Measurements from ENCODE around the gene TEX12.
A peak's percentile ranks its signal among the peaks of the same experiment; 100 is the strongest.

The TEX12 gene

DNA sequence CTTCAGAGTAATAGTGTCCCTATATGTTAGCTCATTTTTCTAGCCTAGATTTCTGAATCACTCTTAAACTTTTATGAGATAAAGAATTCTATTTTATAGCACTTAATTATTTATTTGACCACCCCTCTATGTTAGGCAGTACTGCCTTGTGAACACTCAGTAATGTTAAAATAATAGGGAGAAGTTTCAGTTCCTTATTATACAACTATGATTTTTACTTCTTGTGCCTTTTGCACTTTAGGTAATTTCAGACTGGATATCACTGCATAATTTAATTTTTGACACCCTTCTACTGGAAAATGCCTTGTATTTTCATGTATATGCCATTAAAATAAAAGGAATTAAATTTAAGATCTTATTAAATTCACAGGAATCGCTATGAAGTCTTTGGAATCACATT is 11.3 kb downstream of the TEX12 start:
- Histone ChIP-seq H3K27me3 (ENCODE audit: low read depth, low read length) (peaks cover 46% of the 10 kb centered on the region), H3K4me3 (ENCODE audit: low read length) (no peak overlapping the region), H3K36me3 (replicated peaks; ENCODE audit: low read depth, low read length) (no peaks in the 10 kb centered on the region), H3K27ac (ENCODE audit: low read length) (no peak overlapping the region), H3K4me2 (ENCODE audit: low read length) (no peak overlapping the region), H3K79me2 (ENCODE audit: low read length) (no peaks in the 10 kb centered on the region), H3K9me3 (ENCODE audit: insufficient read depth, low read length) (no peaks in the 10 kb centered on the region), H4K20me1 (ENCODE audit: insufficient read depth, low read length) (no peaks in the 10 kb centered on the region), H2AFZ (ENCODE audit: low read depth, low read length) (no peak overlapping the region), H3K4me1 (ENCODE audit: low read length) (peaks cover 32% of the 10 kb centered on the region), H3K9ac (ENCODE audit: low read length) (no peak overlapping the region)
- TF ChIP-seq EZH2phosphoT487 (IDR thresholded peaks at IDR 0.05; ENCODE audit: low read depth): no peak
- TF ChIP-seq, protein P1, sequence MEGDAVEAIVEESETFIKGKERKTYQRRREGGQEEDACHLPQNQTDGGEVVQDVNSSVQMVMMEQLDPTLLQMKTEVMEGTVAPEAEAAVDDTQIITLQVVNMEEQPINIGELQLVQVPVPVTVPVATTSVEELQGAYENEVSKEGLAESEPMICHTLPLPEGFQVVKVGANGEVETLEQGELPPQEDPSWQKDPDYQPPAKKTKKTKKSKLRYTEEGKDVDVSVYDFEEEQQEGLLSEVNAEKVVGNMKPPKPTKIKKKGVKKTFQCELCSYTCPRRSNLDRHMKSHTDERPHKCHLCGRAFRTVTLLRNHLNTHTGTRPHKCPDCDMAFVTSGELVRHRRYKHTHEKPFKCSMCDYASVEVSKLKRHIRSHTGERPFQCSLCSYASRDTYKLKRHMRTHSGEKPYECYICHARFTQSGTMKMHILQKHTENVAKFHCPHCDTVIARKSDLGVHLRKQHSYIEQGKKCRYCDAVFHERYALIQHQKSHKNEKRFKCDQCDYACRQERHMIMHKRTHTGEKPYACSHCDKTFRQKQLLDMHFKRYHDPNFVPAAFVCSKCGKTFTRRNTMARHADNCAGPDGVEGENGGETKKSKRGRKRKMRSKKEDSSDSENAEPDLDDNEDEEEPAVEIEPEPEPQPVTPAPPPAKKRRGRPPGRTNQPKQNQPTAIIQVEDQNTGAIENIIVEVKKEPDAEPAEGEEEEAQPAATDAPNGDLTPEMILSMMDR (IDR thresholded peaks at IDR 0.05; ENCODE audit: low read depth, low read length): no peak

DNA sequence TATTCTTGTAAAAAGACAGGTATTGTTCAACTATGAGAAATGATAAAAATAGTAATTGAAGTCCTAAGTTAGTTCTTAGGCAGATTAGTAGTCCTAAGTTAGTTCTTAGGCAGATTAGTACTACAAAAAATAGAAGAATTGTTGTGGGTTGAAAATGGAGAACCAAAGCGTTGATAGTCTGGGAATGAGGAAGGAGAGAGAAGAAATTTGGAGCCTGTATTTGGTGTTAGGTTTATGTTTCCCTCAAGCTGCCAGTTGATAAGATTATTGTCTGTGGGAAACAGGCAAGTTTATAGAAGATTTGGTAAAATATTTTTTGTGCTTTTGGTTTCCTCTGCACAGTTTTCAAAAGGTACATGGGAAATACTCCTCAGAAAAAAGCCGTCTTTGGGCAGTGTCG is 11.8 kb downstream of the TEX12 start:
- Histone ChIP-seq H3K36me3 (replicated peaks; ENCODE audit: low read depth, low read length) (no peaks in the 10 kb centered on the region), H3K9ac (ENCODE audit: low read length) (no peak overlapping the region), H3K27ac (ENCODE audit: low read length) (no peak overlapping the region), H4K20me1 (ENCODE audit: insufficient read depth, low read length) (no peaks in the 10 kb centered on the region), H3K4me3 (ENCODE audit: low read length) (no peak overlapping the region), H3K79me2 (ENCODE audit: low read length) (no peaks in the 10 kb centered on the region), H3K9me3 (ENCODE audit: insufficient read depth, low read length) (no peaks in the 10 kb centered on the region), H3K4me2 (ENCODE audit: low read length) (peak overlapping the region; percentile 13; the same call in 1 of the 2 replicates), H2AFZ (ENCODE audit: low read depth, low read length) (no peak overlapping the region), H3K27me3 (ENCODE audit: low read depth, low read length) (peaks cover 43% of the 10 kb centered on the region), H3K4me1 (ENCODE audit: low read length) (peaks cover 32% of the 10 kb centered on the region)
- TF ChIP-seq, protein P1 (IDR thresholded peaks at IDR 0.05; ENCODE audit: low read depth, low read length): no peak
- TF ChIP-seq EZH2phosphoT487 (IDR thresholded peaks at IDR 0.05; ENCODE audit: low read depth): no peak

DNA sequence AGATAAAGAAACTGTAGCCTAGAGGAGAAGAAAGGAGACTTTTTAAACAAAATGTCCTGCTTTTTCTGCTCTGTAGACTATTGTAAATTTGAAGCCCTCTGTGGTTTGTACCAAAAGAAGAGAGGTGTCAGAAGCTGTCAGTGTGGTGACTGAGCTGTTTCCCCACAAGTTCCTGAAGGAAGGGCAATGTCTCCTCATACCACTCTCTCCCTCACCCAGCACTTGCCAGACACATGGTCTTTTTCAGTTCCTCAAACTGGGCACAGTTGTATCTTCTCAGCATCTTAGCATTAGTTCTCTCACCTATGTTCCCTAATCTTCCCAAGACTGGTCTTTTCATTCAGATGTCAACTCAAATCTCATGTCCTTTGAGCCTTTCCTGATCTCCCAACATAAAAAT is 12.4 kb downstream of the TEX12 start:
- H3K9ac ChIP-seq (ENCODE audit: low read length): no peak overlapping the region
- no peaks in the 10 kb centered on the region for H3K36me3 ChIP-seq (replicated peaks; ENCODE audit: low read depth, low read length)
- peak overlapping the region; percentile 13 for H3K4me2 ChIP-seq (ENCODE audit: low read length)
- no peaks in the 10 kb centered on the region for H3K9me3 ChIP-seq (ENCODE audit: insufficient read depth, low read length)
- H3K4me1 ChIP-seq (ENCODE audit: low read length): peaks cover 32% of the 10 kb centered on the region
- H3K79me2 ChIP-seq (ENCODE audit: low read length): no peaks in the 10 kb centered on the region
- H2AFZ ChIP-seq (ENCODE audit: low read depth, low read length): no peak overlapping the region
- H3K4me3 ChIP-seq (ENCODE audit: low read length): no peak overlapping the region
- TF ChIP-seq, protein P1 (IDR thresholded peaks at IDR 0.05; ENCODE audit: low read depth, low read length): no peak
- no peak for TF ChIP-seq EZH2phosphoT487 (IDR thresholded peaks at IDR 0.05; ENCODE audit: low read depth)
- H3K27ac ChIP-seq (ENCODE audit: low read length): no peak overlapping the region
- peaks cover 41% of the 10 kb centered on the region for H3K27me3 ChIP-seq (ENCODE audit: low read depth, low read length)
- H4K20me1 ChIP-seq (ENCODE audit: insufficient read depth, low read length): no peaks in the 10 kb centered on the region

GRCh38 chr11:112182867-112183266 is 15.7 kb downstream of the TEX12 start:
- no peak for TF ChIP-seq EZH2phosphoT487 (IDR thresholded peaks at IDR 0.05; ENCODE audit: low read depth)
- TF ChIP-seq, protein P1 (IDR thresholded peaks at IDR 0.05; ENCODE audit: low read depth, low read length): no peak
- H3K4me3 ChIP-seq (ENCODE audit: low read length): no peak overlapping the region
- no peak overlapping the region for H3K4me2 ChIP-seq (ENCODE audit: low read length)
- H2AFZ ChIP-seq (ENCODE audit: low read depth, low read length): no peak overlapping the region
- no peak overlapping the region for H3K27ac ChIP-seq (ENCODE audit: low read length)
- H3K9me3 ChIP-seq (ENCODE audit: insufficient read depth, low read length): no peaks in the 10 kb centered on the region
- no peaks in the 10 kb centered on the region for H3K36me3 ChIP-seq (replicated peaks; ENCODE audit: low read depth, low read length)
- H3K27me3 ChIP-seq (ENCODE audit: low read depth, low read length): peaks cover 11% of the 10 kb centered on the region
- no peaks in the 10 kb centered on the region for H3K79me2 ChIP-seq (ENCODE audit: low read length)
- H3K4me1 ChIP-seq (ENCODE audit: low read length): peaks cover 23% of the 10 kb centered on the region
- H4K20me1 ChIP-seq (ENCODE audit: insufficient read depth, low read length): no peaks in the 10 kb centered on the region
- no peak overlapping the region for H3K9ac ChIP-seq (ENCODE audit: low read length)
